Measurements from ENCODE around the gene CAPN8. TPM values are rescaled to one million over a fixed set of nuclear protein-coding genes. Genes with fewer than 3 reads are reported as not detected.

The CAPN8 gene
- total RNA-seq, 1 experiment from 2014 or later = 0.54 TPM

- Histone ChIP-seq H3K79me2 (ENCODE audit: insufficient read depth, low read length) (no peaks in the 10 kb centered on the region), H3K36me3 (ENCODE audit: control insufficient read depth in 1 of 2, insufficient read depth in 2 of 2, low read length in 2 of 2) (no peaks in the 10 kb centered on the region), H3K9me2 (ENCODE audit: insufficient read depth) (no peaks in the 10 kb centered on the region), H3K27ac (ENCODE audit: low read depth, low read length) (no peak overlapping the region), H4K20me1 (ENCODE audit: insufficient read depth) (no peaks in the 10 kb centered on the region), H3K4me1 (ENCODE audit: control insufficient read depth in 1 of 2, insufficient read depth in 2 of 2, low read length in 2 of 2) (peaks cover 9 to 18% of the 10 kb centered on the region in 2 experiments), H3K27me3 (ENCODE audit: insufficient read depth, low read length) (no peaks in the 10 kb centered on the region; the same call in 1 of the 2 replicates), H3K4me2 (ENCODE audit: low read length) (no peak overlapping the region), H3K9me3 (ENCODE audit: control insufficient read depth in 1 of 2, insufficient read depth in 1 of 2, low read depth in 1 of 2, low read length in 2 of 2) (no peaks in the 10 kb centered on the region), H3K9ac (ENCODE audit: low read length) (no peak overlapping the region), H3K4me3 (replicated peaks in 1 of 2; ENCODE audit: low read depth in 1 of 2, low read length in 2 of 2) (no peak overlapping the region), H2AFZ (ENCODE audit: low read depth, low read length, poor library complexity, severe bottlenecking) (no peak overlapping the region)
- ChIA-PET RAD21 (ENCODE audit: low non-redundant PET in 1 of 2, low total read pairs in 2 of 2, uncharacterized antibody in 2 of 2, unreplicated experiment in 2 of 2) (no interaction called here), POLR2A (no interaction called here), CTCF (no interaction called here)
- DNase-seq (ENCODE audit: low read depth, low spot score) (no peak), ATAC-seq (no peak)
- intact Hi-C loops (cut with micrococcal nuclease) = no loop called here
- no peak for TF ChIP-seq ZNF274 (IDR thresholded peaks at IDR 0.05; ENCODE audit: low read depth, low read length)
- no peak for TF ChIP-seq JUND (IDR thresholded peaks at IDR 0.05)
- no peak for TF ChIP-seq EZH2 (IDR thresholded peaks at IDR 0.05)
- no peak for TF ChIP-seq CTCF (IDR thresholded peaks at IDR 0.05 in 2 of 3, conservative IDR thresholded peaks at IDR 0.05 in 1 of 3; ENCODE audit: borderline replicate concordance in 1 of 3, insufficient read depth in 1 of 3, low read depth in 2 of 3, low read length in 2 of 3)
- TF ChIP-seq ZBTB33 (IDR thresholded peaks at IDR 0.05; ENCODE audit: extremely low read depth, insufficient replicate concordance, low read length) = no peak
- no peak for TF ChIP-seq ATF3 (IDR thresholded peaks at IDR 0.05)
- no peak for TF ChIP-seq CEBPB (IDR thresholded peaks at IDR 0.05; ENCODE audit: low read depth)
- no peak for TF ChIP-seq MAX (IDR thresholded peaks at IDR 0.05)
- no peak for TF ChIP-seq TCF7L2 (IDR thresholded peaks at IDR 0.05; ENCODE audit: borderline replicate concordance, extremely low read depth, insufficient read depth, insufficient read length)
- TF ChIP-seq YY1 (IDR thresholded peaks at IDR 0.05; ENCODE audit: extremely low read depth, insufficient replicate concordance, low read depth, low read length) = no peak
- TF ChIP-seq ELF1 (IDR thresholded peaks at IDR 0.05; ENCODE audit: borderline replicate concordance, low read depth) = no peak
- no TSS peak for BruUV-seq (replicated peaks)
Observed at GRCh38 chr1:223650465-223650864, 15.0 kb downstream of the CAPN8 start.
